Activated T-helper 17 cell treated with anti-CD3 and anti-CD28 coated beads, Interleukin-2, amount 50 U/mL, for 72 hours (primary cell): ENCODE data around the gene BCAS3. TPM values are rescaled to one million over a fixed set of nuclear protein-coding genes. Genes with fewer than 3 reads are reported as not detected.
A peak's percentile ranks its signal among the peaks of the same experiment; 100 is the strongest.

ENCODE experiments used
- ATAC-seq: fragments of 150-1000 bp; cut with Tn5 transposase; replicated peaks from 2 replicates; pipeline ENCODE4 v1.10.0; 2021; ENCODE audit warnings: mild to moderate bottlenecking, moderate library complexity
- H3K27ac Mint-ChIP-seq: one replicate; pipeline ENCODE4 v1.8.0; 2022; ENCODE audit warnings: mixed read lengths
- H3K27me3 Mint-ChIP-seq: one replicate; pipeline ENCODE4 v1.8.0; 2022; ENCODE audit warnings: mixed read lengths
- H3K36me3 Mint-ChIP-seq: one replicate; pipeline ENCODE4 v1.8.0; 2022; ENCODE audit warnings: low read depth, mild to moderate bottlenecking, mixed read lengths
- H3K4me1 Mint-ChIP-seq: one replicate; pipeline ENCODE4 v1.8.0; 2022; ENCODE audit warnings: mixed read lengths
- H3K4me3 Mint-ChIP-seq: one replicate; pipeline ENCODE4 v1.8.0; 2022; ENCODE audit warnings: mild to moderate bottlenecking, mixed read lengths
- H3K9me3 Mint-ChIP-seq: one replicate; pipeline ENCODE4 v1.8.0; 2022; ENCODE audit warnings: mixed read lengths
- total RNA-seq, 2 donors: library from RNA; stranded (reverse); gene quantifications; one replicate each; pipeline ENCODE4 v1.2.3, GENCODE V29; 2022

The BCAS3 gene
- total RNA-seq, 2 donors from 2014 or later = 11.6 to 15.0 TPM

DNA sequence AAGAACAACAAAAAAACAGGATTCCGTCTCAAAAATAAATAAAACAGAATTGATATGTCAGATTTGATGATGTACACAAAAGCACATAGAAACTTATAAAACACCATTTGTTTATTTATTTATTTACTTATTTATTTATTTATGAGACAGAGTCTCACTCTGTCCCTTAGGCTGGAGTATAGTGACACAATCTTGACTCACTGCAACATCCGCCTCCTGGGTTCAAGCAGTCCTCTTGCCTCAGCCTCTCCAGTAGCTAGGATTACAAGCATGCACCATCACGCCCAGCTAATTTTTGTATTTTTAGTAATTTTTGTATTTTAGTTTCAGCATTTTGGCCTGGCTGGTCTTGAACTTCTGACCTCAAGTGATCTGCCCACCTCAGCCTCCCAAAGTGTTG is 21.4 kb downstream of the BCAS3 start:
- H3K36me3 Mint-ChIP-seq = peaks cover 13% of the 10 kb centered on the region
- no peak for ATAC-seq
- H3K9me3 Mint-ChIP-seq = no peaks in the 10 kb centered on the region
- no peak overlapping the region for H3K4me3 Mint-ChIP-seq
- H3K27ac Mint-ChIP-seq = no peak overlapping the region
- H3K4me1 Mint-ChIP-seq = no peaks in the 10 kb centered on the region
- no peaks in the 10 kb centered on the region for H3K27me3 Mint-ChIP-seq

DNA sequence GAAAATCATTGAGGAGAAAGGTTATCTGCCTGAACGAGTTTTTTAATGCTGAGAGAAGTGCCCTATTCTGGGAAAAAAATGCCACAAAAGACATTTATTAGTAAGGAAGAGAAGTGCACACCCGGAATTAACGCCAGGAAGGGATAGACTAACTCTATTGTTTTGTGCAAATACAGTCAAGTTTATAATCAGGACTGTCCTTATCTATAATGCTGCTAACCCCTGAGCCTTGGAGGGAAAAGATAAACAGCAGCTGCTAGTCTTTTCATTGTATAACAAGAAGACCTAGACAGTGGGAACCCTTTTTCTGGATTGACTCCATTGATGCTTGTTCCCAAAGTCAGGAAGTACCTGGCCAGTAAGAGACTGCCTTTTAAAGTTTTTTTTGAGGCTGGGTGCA is 26.5 kb downstream of the BCAS3 start:
- no peak overlapping the region for H3K27ac Mint-ChIP-seq
- H3K36me3 Mint-ChIP-seq = peaks cover 6% of the 10 kb centered on the region
- no peak overlapping the region for H3K4me3 Mint-ChIP-seq
- H3K27me3 Mint-ChIP-seq = no peaks in the 10 kb centered on the region
- no peaks in the 10 kb centered on the region for H3K4me1 Mint-ChIP-seq
- ATAC-seq = no peak
- H3K9me3 Mint-ChIP-seq = no peaks in the 10 kb centered on the region

DNA sequence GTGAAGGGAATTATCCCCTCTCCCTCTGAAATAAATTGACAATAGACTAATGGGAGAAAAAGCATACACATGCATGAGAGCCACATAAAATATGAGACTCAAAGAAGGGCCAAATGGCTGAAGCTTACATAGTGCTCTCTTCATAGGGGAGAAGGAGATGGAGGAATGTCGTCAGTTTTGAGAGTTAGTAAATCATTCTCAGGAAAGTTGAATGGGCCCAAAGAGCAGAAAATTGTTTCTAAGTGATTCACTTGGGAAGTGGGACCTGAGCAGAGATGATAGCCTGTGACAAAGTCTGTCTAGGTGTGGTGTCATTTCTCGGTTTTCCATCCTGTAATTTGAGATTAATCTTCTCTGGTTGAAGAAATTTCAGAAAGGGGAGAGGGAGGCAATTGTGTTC is 35.0 kb downstream of the BCAS3 start:
- H3K4me3 Mint-ChIP-seq = no peak overlapping the region
- no peak for ATAC-seq
- no peaks in the 10 kb centered on the region for H3K9me3 Mint-ChIP-seq
- no peak overlapping the region for H3K27ac Mint-ChIP-seq
- H3K36me3 Mint-ChIP-seq = peaks cover 27% of the 10 kb centered on the region
- H3K27me3 Mint-ChIP-seq = no peaks in the 10 kb centered on the region
- H3K4me1 Mint-ChIP-seq = no peaks in the 10 kb centered on the region

DNA sequence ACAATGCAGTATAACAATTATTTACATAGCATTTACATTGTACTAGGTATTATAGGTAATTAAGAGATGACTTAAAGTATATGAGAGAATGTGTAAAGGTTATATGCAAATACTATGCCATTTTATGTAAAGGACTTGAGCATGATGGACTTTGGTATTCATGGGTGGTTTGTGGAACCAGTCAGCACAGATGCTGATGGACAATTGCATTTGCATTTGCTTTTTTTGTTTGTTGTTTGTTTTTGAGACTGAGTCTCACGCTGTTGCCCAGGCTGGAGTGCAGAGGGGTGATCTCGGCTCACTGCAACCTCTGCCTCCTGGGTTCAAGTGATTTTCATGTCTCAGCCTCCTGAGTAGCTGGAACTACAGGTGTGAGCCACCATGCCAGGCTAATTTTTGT is 36.0 kb downstream of the BCAS3 start:
- Mint-ChIP-seq H3K4me1 (no peaks in the 10 kb centered on the region), H3K4me3 (no peak overlapping the region), H3K27ac (no peak overlapping the region), H3K36me3 (peaks cover 26% of the 10 kb centered on the region), H3K27me3 (no peaks in the 10 kb centered on the region), H3K9me3 (no peaks in the 10 kb centered on the region)
- ATAC-seq = no peak

DNA sequence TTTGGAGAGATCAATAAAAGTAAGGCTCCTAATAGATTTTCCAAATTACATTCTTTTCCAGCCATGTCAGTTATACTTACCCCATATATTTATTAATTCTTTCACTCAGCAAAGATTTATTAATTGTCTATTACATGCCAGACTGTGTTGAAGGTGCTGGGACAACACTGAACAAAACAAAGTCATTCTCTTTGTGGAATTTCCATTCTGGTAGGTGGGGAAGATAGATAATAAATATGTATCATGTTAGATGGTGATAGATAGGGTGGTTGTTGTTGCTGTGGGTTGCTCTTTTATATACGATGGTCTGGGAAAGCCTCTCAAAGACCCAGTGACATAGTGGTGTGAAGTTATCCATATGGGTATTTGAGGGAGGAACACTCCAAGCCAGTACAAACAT is 39.1 kb downstream of the BCAS3 start:
- no peaks in the 10 kb centered on the region for H3K9me3 Mint-ChIP-seq
- ATAC-seq = no peak
- H3K27ac Mint-ChIP-seq = no peak overlapping the region
- no peaks in the 10 kb centered on the region for H3K4me1 Mint-ChIP-seq
- no peaks in the 10 kb centered on the region for H3K36me3 Mint-ChIP-seq
- no peaks in the 10 kb centered on the region for H3K27me3 Mint-ChIP-seq
- no peak overlapping the region for H3K4me3 Mint-ChIP-seq

DNA sequence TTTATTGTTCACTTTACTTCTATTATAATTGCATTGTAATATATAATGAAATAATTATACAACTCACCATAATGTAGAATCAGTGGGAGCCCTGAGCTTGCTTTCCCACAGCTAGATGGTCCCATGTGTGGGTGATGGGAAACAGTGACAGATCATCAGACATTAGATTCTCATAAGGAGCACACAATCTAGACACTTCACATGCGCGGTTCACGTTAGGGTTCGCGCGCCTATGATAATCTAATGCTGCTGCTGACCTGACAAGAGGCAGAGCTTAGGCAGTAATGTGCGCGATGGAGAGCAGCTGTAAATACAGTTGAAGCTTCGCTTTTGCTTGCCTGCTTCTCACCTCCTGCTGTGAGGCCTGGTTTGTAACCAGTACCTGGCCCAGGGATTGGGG is 40.2 kb downstream of the BCAS3 start:
- no peaks in the 10 kb centered on the region for H3K36me3 Mint-ChIP-seq
- no peak for ATAC-seq
- no peaks in the 10 kb centered on the region for H3K4me1 Mint-ChIP-seq
- H3K4me3 Mint-ChIP-seq = no peak overlapping the region
- H3K9me3 Mint-ChIP-seq = no peaks in the 10 kb centered on the region
- no peaks in the 10 kb centered on the region for H3K27me3 Mint-ChIP-seq
- no peak overlapping the region for H3K27ac Mint-ChIP-seq

DNA sequence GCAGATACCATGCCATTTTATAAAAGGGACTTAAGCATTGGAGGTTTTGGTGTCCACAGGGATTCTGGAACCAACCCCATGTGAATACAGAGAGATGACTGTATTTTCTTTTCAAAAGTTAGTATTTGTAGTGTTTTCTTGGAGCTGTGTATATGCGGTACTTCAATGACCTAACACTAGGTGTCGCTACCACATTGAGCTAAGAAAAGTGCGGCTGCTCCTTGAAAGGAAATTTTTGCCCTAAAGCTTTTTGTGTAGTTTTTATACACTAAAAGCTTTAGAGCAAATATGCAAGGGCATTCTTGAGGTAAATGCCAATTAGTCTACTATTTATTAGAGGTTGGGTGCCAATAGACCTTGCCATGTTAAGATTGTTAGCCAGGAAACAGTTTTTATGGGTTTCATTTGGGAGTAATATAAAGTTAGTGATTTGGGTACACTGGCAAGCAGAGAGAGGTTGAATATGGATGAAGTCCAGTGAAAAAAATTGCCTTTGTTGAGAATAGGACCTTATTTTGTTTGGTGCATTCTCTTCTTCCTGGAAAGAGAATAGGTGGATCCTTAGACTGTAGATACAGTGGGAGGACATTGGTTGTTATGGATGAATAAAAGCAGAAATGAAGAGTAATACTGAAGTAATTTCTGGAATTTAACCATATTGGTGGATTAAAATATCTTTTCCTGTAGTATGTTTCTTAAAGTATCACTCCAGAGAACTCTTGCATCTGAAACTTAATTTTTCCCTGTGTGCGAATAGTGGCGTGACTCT is 43.3 kb downstream of the BCAS3 start:
- Mint-ChIP-seq H3K4me1 (no peaks in the 10 kb centered on the region), H3K9me3 (no peaks in the 10 kb centered on the region), H3K4me3 (no peak overlapping the region), H3K27ac (no peak overlapping the region), H3K27me3 (no peaks in the 10 kb centered on the region), H3K36me3 (no peaks in the 10 kb centered on the region)
- ATAC-seq = peak; percentile 45

DNA sequence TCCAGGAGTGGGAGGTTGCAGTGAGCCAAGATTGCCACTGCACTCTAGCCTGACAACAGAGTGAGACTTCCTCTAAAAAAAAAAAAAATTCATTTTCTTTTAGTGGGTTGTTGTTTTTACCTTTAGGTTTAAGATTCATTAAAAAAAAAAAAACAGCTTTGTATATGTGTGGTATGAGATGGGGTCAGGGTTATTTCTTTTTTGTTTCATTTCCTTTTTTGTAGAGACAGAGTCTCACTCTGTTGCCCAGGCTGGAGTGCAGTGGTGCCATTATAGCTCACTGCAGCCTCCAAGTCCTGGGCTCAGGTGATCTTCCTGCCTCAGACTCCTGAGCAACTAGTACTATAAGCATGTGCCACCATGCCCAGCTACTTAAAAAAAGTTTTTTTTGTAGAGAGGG is 47.0 kb downstream of the BCAS3 start:
- no peaks in the 10 kb centered on the region for H3K4me1 Mint-ChIP-seq
- no peaks in the 10 kb centered on the region for H3K9me3 Mint-ChIP-seq
- H3K27ac Mint-ChIP-seq = no peak overlapping the region
- H3K4me3 Mint-ChIP-seq = no peak overlapping the region
- no peaks in the 10 kb centered on the region for H3K27me3 Mint-ChIP-seq
- ATAC-seq = no peak
- H3K36me3 Mint-ChIP-seq = no peaks in the 10 kb centered on the region

DNA sequence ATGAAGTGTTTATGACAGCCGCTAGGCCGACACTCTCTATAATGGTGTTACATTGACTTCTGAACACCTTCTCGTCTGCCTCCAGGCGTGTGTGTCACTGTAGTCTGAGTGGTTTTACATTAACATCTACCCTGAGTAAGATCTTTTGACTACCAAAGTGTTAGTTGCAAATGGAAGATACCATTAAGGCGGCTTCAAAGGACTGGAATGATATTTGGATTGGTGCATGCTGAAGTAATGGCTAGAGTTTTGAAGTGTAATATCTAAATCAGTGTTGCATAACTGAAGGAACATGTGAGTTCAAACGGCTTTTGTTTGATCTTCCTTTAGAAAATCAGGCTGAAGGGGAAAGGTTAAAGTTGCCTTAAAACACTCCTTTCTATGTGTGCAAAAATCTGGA is 52.2 kb downstream of the BCAS3 start:
- Mint-ChIP-seq H3K27ac (no peak overlapping the region), H3K4me1 (no peaks in the 10 kb centered on the region), H3K4me3 (no peak overlapping the region), H3K36me3 (no peaks in the 10 kb centered on the region), H3K9me3 (no peaks in the 10 kb centered on the region), H3K27me3 (no peaks in the 10 kb centered on the region)
- ATAC-seq = no peak

DNA sequence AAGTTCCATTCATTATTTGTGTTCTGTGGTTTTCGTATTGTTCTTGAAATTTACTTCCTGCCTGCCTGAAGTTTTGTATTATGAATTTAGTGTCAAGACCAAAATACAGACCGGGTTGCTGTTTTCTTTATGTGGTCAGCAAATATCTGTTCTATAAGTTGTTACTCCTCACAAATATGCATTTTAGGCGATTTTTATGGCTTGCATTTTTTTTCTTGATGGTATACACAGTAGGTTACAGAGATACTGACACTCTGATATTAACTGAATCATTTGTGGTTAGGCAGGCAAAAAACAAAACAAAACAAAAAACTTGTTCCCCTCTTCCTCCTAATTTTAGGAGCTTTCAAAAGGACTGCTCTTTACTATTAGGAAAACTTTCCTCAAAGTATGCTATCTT is 52.6 kb downstream of the BCAS3 start:
- no peaks in the 10 kb centered on the region for H3K27me3 Mint-ChIP-seq
- no peaks in the 10 kb centered on the region for H3K4me1 Mint-ChIP-seq
- no peaks in the 10 kb centered on the region for H3K36me3 Mint-ChIP-seq
- ATAC-seq = no peak
- H3K9me3 Mint-ChIP-seq = no peaks in the 10 kb centered on the region
- H3K4me3 Mint-ChIP-seq = no peak overlapping the region
- H3K27ac Mint-ChIP-seq = no peak overlapping the region

DNA sequence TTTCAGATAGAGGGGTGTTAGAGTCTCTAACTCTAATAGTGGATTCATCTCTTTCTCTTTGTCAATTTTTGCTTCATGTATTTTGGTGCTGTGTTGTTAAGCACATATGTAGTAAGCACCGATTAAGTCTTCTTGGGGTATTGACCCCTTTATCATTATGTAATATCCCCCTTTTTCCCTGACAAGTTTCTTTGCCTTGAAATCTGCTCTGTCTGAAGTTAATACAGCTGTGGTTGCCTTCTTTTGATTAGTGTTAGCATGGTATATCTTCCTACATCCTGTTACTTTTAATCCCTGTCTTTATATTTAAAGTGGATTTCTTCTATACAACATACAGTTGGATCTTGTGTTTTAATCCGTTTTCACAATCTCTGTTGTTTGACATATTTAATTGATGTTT is 60.6 kb downstream of the BCAS3 start:
- ATAC-seq = no peak
- Mint-ChIP-seq H3K4me3 (no peak overlapping the region), H3K9me3 (no peaks in the 10 kb centered on the region), H3K27ac (no peak overlapping the region), H3K27me3 (no peaks in the 10 kb centered on the region), H3K4me1 (peaks cover 6% of the 10 kb centered on the region), H3K36me3 (no peaks in the 10 kb centered on the region)

DNA sequence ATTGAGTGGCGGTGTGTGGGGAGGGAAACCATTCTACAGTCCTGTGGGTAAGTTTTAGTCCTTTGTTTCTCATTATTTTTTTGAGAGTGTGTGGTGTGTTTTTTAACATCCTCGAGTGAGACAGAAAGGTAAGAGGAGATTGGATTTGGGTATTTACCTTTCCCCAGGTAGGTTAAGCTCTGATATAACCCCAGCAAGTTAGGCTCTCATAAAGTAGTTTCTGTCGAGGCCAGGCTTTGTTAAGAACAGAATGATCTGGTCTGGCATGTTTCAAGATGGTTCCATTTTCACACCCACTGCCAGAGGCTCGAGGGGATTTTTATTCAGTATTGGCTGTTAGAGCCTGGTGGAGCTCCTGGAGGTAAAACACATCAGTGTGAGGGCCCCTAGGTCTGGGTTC is 62.9 kb downstream of the BCAS3 start:
- Mint-ChIP-seq H3K36me3 (no peaks in the 10 kb centered on the region), H3K4me1 (peaks cover 6% of the 10 kb centered on the region), H3K9me3 (no peaks in the 10 kb centered on the region), H3K27ac (no peak overlapping the region), H3K4me3 (no peak overlapping the region), H3K27me3 (no peaks in the 10 kb centered on the region)
- no peak for ATAC-seq

DNA sequence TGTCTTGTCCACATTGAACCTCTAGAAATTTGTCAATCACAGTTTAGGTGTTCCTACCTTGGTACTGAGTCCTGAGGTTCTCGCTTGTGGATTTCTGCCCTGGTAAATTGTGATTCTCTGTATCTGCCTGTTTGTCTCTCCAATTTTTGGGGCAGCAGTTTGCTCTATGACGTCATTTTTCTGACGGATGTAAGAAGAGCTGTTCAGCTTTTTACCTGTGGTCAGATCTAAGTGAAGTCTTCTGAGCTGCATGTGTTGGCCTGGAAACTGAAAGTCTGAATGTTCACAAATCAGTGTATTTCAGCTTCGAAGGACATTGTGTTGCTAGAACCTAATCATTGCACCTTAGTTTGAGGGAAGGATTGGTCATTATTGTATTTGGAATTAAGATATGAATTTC is 63.4 kb downstream of the BCAS3 start:
- ATAC-seq = no peak
- Mint-ChIP-seq H3K4me3 (no peak overlapping the region), H3K27ac (no peak overlapping the region), H3K9me3 (no peaks in the 10 kb centered on the region), H3K27me3 (no peaks in the 10 kb centered on the region), H3K4me1 (peaks cover 6% of the 10 kb centered on the region), H3K36me3 (no peaks in the 10 kb centered on the region)

DNA sequence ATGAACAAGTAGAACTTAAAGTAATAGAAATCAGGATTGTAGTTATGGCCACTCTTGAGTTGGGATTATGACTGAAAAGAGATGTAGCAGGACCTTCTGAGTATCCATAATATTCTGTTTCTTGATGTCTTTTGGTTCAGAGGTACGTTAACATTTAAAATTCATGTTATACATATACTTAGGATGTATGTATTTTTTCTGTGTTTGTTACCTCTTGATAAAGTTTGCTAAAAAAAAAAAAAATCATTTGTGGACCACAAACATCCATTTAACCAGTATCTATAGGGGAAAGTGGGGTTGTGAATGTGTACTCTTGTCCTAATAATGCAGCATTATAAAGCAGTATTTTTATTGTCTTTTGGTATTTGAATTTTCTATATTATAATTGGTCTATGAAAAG is 65.6 kb downstream of the BCAS3 start:
- H3K27me3 Mint-ChIP-seq = no peaks in the 10 kb centered on the region

DNA sequence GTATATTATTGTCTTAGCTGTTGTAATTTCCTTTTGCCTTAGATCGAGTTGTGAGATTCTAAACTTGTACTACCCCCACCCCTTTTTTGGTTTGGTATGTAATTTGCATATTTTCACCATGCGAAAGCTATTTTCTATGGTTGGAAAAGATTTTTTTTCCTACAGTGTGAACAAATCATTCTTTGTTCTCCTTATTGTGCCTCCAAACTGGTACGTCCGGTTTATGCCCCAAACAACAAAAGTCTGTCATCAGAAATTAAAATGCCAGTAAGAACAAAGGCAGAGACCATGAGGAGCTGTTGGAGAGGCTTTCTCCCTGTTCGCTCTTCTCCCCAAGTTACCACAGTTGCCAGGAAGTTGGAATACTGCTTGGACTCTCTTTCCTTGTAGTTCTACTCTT is 66.1 kb downstream of the BCAS3 start:
- no peaks in the 10 kb centered on the region for H3K9me3 Mint-ChIP-seq
- H3K4me3 Mint-ChIP-seq = no peak overlapping the region
- H3K4me1 Mint-ChIP-seq = peaks cover 5% of the 10 kb centered on the region
- H3K27me3 Mint-ChIP-seq = no peaks in the 10 kb centered on the region
- H3K27ac Mint-ChIP-seq = no peak overlapping the region
- no peak for ATAC-seq
- no peaks in the 10 kb centered on the region for H3K36me3 Mint-ChIP-seq

More for the DNA sequence above, 65.6 kb downstream of the BCAS3 start:
- Mint-ChIP-seq H3K9me3 (no peaks in the 10 kb centered on the region), H3K36me3 (no peaks in the 10 kb centered on the region), H3K27ac (no peak overlapping the region), H3K4me3 (no peak overlapping the region), H3K4me1 (peaks cover 5% of the 10 kb centered on the region)
- no peak for ATAC-seq
